GM18520 (cell line): Measurements from ENCODE around the gene EDAR.

ENCODE experiments used
- ATAC-seq: cut with Tn5 transposase; IDR thresholded peaks from one replicate; pipeline ENCODE4 v1.9.1; 2021; ENCODE audit not compliant: unreplicated experiment

Gene EDAR

DNA sequence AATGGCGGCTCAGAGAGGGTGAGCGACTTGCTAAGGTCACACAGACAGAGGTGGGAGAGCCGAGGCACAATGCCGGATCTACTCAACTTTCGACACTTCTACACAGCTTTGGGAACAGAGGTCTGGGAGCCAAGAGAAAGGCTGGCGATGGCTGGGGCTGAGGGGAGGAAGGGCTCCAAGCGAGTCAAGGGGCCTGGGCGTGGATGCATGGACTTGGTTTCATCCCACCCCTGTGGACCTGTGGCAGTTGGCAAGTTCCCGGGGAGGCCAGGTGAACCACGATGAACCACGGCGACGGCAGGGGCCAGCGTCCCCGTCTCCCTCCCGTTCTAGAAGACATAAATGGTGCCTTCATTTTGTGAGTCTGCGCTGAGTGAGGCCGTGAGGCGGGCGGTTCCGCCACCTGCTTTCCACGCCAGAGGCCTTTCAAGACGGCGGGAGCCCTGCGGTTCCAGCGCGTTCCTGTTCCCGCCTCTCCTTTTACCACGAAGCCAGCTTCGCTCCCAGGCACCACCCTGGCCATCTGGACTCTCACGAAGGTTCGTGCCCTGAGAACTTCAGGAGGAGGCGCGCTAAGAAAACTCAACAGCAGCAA, 46.7 kb downstream of the EDAR start:
- no peak for ATAC-seq

DNA sequence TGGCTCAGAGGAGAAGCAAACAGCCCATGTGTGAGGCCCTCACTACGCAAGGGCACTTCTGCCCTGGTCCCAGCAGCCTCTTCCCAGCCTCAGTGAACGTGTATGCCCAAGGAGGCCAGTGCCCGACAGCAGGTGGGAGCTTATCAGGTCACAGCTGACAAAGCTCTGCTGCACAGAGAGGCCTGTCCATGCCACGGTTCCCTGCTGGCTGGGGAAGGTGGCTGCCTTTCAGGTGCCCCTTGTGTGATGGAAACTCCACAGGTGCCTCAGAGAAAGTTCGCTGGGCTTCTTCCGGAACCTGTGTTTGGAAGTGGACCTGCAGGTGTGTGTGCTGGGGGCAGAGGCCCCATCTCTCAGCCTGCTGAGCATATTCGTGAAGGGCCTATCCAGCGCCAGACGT, 47.3 kb downstream of the EDAR start:
- ATAC-seq = no peak

DNA sequence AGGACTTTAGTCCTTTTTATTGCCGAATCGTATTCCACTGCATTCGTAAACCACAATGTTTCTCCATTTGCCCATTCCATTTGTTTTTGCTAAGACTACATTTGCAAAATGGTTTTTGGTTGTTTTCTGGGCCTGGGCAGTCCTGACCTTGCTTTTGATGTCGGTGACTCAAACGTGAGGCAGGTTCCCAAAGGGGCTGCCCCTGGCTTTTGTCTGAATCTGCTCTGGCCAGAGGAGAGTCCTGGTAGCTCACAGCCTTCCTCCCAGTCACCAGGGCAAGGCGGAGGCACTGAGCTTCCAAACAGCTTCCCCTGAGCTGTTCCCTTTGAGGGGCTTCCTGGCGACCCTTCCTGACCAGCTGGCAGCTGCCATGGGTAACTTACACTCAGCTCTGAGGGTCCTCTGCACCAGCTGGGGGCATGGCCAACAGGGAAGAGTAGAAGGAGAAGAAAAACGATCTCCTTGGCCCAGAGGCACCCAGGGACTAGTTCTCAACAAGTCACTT, 47.8 kb downstream of the EDAR start:
- ATAC-seq = no peak

DNA sequence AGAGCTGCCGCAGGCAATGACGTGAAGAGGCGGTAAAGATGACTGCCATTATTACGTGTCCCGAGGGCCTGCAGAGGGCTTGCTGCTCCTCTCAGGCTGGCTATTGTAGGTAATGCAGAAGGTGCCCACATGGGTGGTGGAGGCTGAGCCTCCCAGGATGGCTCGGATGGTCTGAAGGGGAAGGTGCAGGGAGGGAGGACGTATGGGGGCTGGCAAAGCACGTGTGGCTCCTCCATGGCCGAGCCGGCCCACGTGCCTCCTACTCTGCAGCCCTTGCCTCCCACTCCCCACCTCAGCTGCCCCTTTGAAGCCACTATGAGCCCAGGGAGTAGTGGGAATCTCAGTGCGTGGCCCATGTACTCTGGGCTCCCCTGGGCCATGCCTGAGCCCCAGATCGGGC, 48.9 kb downstream of the EDAR start:
- no peak for ATAC-seq

DNA sequence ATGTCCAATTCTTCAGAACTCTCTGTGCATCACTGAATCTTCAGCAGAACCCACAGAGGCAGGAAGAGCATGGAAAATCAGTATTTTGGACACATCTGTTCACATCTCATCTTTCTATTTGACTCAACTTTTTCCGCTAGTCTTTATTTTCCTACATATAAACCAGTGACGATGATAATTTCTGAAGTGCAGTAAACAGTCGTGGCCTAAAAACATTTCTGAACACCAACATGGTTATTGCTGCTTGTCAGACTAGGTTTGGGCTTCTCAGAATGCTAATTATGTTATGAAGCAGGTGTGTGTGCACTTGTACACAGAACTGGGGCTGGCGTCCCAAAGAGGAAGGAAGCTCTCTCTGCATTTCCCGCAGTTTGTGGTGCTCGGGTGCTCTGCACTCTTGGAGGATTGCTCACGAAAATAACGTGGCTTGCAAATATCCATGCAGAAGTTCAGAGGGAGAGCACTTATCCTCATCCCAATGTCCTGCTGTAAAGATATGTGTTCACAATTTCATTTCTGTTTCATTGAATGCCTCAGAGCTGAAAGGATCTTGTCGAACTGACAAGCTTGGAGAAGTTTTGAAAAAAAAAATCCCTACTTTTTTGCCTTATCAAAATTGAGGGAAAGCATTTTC, 50.8 kb downstream of the EDAR start:
- no peak for ATAC-seq

DNA sequence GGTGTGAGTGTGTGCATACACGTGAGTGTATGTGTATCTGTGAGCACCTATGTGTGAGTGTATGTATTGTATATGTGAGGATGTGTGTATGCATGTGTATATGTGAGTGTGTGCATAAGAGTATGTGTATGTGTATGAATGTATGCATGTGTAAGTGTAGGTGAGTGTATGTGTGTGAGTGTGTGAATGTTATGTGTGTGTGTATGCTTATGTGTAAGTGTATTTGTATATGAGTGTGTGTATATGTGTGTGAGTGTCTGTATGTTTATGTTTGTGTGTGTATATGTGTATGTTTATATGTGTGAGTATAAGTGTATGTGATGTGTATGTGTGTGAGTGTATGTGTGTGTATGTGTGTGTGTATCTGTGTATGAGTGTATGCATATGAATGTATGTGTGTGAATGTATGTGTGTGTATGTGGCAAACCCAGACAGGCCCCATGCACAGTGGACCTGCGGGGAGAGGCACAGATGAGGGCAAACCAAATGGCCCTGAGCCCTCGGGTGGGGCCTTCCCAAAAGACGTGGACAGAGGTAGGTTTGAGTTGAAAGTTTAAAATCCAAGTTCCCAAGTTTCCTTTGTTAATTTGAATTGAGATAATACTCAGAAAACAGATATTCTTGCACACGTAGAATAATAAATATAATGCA, 51.5 kb downstream of the EDAR start:
- ATAC-seq = no peak

DNA sequence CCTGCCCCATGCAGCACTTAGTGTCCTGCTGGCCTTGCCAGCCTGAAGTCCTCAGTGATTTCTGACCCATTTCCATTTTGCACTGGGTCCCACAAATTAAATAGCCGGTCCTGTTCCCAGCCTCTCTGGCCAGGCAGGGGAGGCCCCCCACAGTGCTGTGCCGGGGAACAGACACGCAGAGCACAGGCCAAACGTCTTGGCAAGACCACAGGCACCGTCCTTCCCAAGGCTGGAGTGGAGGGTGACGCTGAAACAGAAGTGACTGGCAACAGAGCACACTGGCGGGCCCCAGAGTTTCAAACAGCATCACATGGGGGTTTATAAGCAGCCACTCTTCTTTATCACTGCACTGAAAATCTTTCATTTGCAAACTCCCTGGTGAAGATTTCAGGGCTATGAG, 52.2 kb downstream of the EDAR start:
- ATAC-seq = no peak

DNA sequence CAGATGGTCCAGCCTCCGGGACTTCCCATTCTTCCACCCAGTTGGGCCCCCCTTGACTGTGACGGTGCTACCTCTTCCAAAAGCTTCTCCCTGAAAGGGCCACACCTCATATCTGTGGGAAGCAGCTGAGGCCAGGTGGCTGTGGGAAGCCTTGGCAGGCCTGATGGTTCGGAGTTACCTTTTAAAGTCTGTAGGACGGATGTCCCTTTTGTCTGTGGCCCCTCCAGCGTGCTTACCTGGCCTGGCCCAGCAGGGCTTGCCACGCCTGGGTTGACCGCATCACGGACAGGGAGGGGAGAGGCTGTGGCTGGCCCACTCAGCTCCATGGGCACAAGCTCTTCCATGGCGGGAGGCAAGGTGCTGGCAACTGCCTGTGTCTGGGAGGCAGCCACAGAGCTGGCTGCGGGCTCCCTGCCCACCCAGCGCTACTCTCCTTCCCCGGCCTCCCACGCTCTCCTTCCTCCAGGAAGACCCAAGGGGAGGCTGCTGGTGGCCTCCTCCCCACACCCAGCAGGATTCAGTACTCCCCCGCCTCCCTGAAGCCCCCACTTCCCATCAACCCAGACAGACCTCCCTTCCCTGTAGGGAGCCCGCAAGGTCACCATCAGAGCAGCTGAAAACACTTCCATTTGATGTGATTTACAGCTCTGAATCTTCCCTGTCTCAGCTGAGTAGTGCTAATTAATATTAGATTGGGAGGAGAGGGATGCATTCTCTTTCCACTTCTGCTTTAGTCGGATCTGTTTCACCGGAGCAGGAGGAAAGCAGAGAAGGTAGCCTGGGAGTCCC, 52.8 kb downstream of the EDAR start:
- ATAC-seq = no peak

DNA sequence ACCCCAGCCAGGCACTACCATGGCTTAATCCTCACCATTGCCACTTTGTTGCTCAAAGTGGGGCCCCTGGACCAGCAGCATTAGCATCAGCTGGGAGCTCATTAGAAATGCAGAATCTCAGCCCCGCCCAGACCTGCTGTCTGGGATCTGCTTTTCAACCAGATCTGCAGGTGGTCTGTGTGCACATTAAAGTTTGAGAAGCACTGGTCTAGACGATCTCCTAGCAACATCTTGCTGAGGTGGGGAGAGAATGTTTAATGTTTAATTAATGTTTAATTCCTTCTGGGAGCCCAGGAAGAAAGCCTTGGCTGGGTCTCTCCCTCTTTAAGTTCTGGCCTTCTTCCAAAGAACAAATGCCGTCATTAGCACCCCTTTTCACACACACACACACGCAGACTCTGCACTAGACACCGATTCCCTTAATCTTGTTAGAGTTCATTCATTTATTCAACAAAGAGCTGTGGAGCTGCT, 53.7 kb downstream of the EDAR start:
- ATAC-seq = no peak

DNA sequence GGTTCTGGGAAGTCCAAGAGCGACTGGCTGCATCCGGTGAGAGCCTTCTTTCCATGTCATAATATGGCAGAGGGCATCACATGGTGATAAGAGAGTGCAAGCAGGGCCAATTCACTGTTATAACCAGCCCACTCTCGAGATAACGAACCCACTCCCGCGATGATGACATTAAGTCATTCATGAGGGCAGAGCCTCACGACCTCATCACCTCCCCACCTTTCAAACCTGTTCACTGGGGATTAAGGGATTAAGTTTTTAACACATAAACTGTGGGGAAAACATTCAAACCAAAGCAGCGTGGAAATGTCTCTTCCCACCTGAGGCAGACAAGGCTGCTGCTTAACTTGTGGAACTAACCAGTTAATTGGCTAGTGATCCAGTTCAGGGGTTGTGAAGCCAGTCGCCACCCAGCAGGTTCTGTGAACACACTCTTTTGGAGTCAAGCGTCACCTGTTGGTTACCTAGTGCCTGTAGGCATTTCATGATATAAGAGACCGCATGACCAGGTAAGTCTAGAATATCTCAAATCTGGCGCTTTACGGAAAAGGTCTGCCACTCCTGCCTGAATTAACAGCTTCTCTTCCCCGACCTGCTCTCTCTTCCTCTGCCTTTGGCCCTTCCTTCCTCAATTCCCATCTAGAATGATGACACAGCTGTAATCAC, 54.3 kb downstream of the EDAR start:
- no peak for ATAC-seq

DNA sequence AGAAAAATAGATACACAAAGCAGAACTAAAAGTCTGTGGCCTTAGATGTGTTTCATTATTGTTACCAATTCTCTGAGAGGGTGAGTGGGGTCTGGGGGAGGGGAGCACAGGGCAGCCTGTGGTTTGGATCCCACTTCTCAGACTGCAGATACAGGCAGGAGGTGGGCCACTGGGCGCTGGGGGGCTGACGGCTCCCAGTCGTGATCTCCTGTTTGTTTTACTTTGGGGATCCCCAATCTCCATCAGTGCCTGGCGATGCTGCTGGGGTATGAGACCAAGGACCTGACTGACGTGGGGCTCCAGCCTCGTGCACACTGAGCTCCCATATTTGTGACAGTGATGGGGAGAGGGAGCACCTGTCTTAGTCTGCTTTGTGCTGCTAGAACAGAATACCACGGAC, 54.9 kb downstream of the EDAR start:
- no peak for ATAC-seq

DNA sequence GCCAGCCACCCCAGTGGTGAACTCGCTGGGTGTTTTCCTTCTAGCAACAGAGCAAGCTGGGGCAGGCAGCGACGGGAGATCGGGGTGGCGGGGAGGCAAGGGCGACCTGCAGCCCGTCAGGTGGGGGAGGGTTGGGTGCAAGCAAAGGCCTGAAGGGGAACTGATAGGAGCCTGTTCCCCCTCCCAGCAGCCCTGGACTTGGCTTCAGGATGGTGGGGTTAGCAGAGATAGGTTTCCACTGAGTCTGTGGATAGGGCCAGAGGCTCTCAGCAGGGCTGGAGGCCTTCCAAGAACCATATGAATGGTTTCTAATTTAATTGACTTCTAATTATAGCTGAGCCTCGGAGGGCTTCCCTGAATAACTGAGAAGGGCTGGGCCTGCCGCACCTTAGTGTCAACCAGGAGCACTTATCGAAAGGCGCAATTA, 55.3 kb downstream of the EDAR start:
- no peak for ATAC-seq

DNA sequence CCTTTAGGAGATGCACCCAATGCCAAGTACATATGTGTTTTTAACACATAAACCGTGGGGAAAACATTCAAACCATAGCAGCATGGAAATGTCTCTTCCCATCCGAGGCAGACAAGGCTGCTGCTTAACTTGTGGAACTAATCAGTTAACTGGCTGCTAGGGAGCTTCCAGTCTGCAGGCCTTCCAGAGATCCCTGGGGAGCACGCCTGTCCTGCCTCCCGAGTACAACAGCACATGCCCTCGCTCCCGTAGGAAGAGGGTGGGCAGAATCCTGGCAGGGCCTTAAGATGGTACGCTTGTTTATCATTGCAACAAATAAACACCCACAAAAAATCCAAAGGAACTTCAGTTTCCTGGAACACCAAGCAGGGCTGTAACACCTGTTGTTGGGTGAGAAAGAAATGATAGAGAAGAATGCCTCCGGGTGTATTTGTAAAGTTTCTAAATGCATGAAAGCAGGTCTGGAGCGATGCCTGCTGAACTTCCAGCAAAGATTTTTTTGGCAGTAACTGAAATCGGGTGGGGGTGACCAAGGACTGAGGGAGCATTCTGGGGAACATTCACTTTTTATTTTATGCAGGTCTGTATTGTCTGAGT, 56.2 kb downstream of the EDAR start:
- ATAC-seq = no peak

DNA sequence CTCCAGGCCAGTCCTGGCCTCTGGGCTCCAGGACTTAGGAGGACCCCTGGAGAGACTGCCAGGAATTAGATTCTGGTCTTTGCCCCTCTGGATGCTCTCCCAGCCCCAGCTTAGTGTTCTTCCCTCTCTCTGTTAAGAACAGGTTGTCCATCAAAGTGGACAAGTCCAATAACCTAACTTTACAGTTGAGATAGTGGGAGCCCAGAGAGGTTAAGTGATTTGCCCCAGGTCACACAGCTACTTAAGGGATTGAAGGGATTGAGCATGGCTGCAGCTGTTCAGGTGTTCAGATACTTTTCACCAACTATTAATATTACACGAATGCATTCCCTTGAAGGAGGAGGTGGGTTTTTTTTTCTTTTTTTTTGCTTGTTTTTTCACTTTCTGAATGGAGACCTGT, 57.6 kb downstream of the EDAR start:
- ATAC-seq = no peak

DNA sequence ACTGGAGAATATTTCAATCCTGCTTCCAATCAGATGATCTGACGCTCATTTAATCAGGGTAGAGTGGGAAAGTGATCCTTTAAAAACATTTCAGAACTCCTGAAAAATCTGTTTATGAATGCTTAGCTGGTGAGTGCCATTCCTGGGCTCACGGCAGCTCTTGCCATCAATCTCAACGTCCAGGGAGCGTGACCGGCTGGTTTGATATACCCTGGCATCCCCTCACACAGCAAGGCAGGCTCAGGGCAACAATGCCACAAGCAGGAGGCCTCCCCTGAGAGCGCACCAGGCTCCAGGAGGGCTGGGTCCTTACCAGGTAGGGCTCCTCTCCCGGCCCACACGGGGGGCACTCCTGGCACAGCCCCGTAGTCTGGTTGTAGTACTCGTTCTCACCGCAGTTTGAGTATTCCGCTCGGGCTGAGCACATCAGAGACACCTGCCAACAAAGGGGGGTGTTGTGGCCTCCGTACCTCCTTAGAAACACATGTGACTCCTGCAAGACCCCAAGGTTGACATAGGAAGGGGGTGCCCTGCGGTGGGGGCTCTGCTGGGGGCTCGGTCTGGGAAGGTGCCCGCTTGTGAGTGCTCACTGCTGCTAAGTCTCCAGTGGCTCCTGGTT, 59.1 kb downstream of the EDAR start:
- no peak for ATAC-seq

DNA sequence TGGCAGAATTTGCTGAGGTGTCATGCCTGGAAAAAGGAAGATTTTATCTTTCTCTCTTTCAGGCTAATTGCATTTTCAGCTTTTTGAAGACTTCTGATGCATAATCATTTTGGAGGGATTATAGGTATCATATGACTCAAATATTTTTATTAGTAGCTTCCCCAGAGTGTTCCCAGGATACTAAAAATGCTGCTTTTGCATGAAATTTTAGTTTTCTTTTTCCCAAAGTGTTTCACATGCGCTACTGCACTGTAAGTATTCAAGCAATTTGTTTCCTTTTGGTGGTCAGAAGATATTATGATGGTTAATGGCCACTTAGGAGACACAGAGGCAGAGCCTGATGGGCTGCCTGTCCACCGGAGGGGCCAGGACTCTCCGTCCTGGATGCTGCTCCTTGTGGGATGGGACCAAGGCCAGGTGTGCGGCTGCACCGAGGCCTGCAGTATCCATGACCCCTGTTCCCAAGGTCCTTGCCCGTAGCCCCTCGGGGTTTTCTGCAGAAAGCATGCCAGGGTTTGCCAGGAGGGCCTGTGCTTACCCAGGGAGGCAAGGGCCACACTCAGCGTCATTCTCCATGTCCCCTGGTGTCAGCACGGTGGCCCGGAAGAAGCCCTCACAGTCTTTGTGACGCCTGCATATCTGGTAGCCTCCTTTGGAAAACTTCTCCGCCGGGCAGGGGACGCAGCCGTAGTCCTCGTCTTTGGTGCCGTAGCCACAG, 60.2 kb downstream of the EDAR start:
- no peak for ATAC-seq

DNA sequence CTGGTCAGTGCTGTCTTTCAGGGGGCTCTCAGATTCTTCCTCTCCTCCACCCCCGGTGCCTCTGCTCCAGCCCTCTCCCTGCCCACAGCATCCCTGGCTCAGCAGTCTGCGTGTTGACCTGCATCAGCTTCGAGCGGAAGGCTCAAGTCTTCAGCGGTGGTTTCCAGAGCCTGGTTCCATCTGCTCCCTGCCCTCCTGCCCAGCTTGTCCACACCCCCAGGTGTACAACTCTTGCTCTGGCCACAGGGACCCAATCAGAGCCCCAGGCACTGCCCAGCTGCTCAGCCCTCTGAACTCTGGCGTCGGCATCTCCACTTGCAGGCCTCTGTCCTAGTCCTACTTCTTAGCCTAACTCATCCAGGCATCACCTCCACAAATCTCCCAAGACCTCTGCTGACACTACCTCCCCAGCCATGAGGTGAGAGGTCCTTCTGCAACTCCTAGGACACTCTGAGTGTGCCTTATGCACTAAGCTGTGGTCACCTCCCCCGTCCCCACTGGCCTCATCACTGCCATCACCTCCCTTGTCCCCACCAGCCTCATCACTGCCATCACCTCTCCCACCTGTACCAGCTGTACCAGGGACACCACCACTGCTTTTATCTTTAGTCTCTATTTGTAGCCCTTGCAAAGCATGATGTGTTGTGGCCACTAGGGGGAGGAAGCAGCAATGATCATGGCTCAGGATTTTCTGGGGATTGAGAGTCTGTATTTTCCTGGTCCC, 60.9 kb downstream of the EDAR start:
- ATAC-seq = no peak

DNA sequence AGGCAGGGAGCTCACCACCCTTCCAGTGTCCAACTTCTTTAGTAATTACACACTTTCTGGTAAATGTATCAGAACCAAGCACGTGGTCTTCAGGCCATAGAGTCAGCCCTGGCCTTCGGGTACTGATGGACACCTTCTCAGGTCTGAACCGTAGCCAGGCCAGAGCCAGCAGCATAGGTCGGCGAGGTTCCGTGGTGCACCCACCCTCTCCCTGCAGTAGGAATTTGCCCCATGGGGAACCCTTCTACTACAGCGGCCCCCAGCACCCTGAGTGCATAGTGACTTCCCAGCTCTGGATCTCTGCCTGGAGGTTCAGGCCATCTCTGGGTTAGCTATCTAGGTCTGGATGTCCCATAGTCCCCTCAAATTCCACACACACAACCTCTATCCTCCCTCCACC, 61.6 kb downstream of the EDAR start:
- ATAC-seq = no peak
